Effector CD8-positive, alpha-beta T cell (primary cell): ENCODE results near the gene GADD45G.
A peak's percentile ranks its signal among the peaks of the same experiment; 100 is the strongest.

Experiments
- DNase-seq: peaks from one replicate; lab custom pipeline; 2025; lab: John Stamatoyannopoulos, UW

GADD45G gene

DNA sequence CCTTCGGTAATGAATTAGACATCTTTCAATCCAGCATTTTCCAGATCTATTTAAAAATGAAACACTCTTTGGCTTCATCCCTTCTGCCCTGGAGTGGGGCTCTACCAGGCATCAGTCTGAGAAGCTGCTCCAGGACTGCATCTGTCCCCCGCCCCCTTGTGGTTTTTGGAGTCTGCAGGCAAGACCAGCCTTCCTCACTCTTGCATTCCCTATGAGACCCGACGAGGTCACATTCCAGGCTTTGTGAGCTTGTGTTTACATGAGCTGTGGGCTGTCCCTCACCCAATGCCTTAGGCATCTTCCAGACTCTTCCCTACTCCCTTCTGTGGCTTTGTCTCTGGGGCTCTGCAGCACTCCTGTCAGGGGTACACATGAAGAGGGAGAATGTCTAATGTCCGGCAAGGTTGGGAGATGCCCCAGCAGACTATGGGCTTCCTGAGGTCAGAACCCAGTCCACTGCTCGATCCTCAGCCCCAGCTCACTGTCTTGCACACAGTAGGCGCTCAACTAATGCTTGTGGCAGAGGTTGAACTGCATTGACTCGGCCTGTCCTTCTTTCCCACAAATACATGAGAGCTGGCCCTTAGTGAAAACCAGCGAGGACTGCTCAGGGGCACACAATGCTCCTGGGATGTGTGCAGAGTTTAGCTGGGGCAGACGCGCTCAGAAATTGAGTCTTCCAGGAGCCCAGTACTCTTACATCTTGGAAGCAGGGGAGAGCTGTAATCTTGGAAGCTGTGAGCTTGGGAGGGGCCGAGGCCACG is 11.7 kb upstream of the GADD45G start:
- no peak for DNase-seq

DNA sequence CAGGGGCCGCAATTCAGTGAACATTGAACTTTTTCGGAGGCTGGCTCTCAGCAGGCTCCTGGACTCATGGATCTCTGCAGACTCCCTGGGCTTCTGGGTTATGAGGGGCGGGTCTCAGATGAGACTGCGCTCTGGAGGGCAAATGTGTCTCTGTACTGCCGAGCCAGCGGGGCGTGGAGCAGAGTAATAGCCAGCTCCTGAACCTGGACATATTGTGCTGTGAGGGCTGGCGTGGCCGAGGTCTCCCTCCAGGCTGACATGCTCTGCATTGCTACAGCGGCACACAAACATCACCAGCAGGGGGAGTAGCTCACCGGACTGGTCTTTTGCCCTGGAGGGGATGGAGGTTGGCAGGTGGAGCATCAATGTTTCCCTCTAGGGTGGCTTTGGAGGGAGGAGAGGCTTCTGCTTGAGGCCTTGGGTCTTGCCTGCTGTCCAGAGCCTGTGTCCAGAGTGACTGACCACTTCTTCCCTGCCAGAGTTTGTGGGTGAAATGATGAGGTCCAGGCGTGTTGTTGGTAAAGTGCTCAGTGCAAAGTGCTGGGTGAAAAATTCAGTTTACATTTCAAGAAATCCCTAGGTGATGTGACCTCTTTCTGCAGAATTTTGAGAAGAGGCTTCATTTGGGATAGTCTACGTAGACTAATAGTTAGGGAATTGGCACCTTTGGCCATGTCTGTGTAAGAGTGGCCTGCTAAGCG is 10.9 kb upstream of the GADD45G start:
- DNase-seq, result peak; percentile 35

DNA sequence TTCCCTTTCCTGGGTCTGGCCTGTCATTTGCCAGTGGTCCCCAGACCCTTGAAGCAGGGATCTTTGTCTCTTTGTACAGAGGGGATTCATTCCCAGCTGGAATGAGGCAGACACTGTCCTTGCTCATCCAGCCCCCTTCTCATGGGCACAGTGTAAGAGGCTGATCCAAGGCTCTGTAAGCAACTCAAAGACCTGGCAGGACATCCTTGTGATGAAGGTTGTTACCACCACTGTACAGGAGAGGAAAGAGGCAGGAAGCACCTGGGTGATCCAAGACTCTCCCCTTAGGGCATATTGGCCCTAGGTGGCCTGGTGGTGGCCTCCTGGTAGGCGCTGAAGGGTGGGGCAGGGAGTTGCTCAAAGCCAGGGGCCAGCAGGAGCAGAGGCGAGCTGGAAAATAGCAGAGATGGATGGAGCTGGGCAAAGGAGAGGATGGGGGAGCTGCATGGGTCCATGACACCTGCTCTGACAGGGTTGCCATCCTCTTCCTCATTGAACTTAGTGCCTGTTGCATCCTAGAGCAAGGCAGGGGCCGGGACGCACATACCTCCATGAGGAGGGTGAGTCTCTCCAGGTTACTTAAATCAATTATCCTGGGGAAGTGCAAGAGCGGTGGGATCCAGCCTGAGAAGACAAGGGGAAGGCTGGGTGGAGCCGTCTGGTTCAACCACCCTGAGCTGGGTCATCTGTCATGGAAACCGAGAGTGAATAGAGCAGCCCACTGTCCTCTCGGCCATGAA is 9.8 kb upstream of the GADD45G start:
- no peak for DNase-seq

DNA sequence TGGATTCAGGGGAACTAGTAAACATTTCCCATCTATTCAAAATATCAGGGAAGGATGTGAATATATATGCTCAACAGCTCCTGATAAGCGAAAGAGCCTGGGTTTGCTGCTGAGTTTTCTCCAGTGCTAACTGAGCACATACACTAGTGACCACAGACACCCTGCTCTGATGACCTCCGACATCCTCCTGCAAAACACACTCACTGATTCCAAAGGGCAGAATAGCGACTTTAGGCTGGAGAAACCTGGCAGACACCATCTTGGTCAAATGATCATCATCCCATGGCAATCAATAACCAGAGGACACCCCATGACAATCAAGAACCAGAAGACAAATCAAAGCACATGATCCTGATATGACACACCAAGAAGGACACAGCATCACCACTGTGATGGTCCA is 9.2 kb upstream of the GADD45G start:
- DNase-seq, result no peak

DNA sequence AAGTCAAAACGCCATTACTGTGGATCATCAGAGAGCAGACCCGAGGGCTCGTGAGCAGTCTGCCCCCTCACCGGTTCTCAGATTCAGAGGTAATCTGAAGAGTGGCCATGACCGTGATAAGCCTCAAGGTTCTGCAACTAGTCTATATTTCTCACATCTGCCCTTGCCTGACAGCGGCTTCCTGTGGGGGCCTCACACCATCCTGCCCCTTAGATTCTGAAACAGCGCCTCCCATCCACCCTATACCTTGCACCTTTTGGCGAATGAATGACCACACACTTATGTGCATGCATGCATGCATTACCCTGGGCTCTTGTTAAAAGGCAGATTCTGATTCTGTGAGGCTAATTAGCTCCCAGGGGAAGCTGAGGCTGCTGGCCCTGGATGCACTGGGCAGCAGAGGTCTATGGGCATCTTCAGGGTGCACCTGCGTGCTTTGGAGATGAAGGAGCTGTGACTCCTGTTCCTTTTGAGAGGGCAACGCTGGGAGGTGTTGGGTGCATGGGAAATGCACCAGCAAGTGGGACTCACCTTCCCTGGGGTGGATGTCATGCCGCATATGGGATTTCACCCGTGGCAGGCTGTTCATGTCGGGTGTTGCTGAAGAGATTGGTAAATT is 7.8 kb upstream of the GADD45G start:
- DNase-seq, result no peak

DNA sequence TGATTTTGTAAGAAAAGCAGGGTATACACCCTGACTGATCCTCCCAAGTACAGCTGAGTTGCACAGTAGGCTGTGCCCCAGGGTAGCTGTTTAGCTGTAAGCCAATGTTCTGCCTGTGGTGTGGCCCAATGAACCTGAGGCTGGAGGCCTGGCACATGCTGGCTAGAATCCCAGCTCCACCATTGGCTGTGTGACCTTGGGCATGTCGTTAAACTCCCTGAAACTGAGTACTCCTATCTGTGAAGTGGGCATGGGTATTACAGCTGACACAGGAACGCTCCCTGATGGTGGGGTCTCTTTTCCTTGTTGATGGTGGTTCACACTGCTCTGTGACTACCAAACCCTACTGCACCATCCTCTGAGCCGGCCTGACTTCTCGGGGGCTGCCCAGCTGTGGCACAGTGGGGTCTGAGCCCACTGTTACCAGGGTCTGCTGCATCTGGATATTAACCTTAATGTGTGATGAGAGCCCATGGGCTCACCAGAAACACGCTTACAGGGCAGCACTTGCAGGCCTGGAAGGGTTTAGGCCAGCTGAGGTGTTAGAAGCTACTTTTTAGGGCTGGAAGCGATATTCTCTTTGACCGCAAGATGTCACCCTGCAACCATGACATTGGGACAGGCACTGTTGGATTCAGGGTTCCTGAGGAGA is 7.0 kb upstream of the GADD45G start:
- peak; percentile 22 for DNase-seq

DNA sequence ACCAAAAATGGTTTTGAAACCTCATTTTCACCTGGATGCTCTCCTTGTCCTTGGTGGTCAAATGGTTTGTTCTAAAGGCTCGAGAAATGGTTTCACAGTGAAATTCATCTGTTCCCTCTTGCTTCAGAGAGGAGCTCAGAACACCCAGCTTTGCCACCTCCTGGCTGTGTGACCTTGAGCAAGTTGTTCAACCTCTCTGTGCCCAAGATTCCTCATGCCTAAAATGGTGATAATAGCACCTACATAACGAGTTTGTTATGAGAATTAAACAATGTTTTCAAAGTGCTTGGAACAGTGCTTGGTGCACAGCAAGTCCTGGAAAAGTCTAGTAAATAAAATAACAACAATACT is 6.5 kb upstream of the GADD45G start:
- DNase-seq, result no peak

DNA sequence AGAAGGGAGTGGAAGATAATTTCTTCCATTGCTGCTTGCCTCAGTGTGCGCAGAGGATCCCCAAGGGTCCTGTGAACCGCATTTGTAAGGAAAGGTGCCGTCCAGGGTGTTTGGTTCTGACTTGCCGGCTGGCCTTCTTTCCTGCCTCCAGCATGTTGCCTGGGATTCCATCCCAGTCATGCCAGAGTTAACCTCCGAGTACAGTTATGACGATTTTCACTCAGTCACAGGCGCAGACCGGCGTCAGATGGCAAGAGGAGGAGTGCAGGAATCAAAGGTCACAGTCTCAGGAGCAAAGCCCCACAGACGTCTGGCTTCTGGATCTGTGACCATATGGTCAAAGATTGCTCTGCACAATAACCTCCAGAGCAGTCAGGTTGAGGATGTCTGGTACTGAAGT is 5.9 kb upstream of the GADD45G start:
- DNase-seq, result no peak

DNA sequence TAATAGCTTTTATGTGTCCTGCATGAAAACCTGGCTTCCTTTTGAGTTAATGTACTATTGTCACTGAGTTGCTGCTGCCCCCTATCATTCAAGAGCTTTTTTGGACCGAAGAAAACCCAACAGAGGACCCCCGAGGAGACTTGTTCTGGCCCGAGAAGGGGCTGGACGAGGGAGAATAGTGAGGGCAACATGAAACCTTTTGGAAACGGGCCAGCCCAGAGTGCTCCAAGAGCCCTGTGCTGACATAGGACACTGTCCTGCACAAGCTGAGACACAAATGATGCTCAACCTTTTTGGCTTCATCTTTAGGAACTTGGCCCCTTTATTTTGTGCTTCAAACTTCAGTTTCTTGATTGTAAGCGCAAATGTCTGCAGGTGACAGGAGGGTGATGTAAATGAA is 4.0 kb upstream of the GADD45G start:
- DNase-seq, result no peak

DNA sequence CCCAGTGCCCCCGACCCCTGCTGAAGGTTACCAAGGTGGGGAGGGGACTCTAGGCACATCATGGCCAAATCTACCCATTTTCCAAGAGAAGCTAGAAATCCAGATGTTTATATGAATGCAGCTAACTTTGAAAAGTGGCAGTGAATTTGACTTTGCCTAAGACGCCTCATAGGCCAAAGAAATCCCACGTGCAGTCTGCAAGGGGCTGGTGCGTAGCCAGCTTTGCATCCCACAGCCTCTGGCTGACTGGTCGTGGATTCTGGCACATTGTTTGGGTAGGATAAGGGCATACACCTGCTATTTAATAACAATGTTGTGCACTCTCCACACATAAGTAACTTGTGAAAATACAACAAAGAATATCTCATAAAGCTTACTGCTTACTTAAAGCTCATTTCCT is 3.5 kb upstream of the GADD45G start:
- DNase-seq, result no peak

DNA sequence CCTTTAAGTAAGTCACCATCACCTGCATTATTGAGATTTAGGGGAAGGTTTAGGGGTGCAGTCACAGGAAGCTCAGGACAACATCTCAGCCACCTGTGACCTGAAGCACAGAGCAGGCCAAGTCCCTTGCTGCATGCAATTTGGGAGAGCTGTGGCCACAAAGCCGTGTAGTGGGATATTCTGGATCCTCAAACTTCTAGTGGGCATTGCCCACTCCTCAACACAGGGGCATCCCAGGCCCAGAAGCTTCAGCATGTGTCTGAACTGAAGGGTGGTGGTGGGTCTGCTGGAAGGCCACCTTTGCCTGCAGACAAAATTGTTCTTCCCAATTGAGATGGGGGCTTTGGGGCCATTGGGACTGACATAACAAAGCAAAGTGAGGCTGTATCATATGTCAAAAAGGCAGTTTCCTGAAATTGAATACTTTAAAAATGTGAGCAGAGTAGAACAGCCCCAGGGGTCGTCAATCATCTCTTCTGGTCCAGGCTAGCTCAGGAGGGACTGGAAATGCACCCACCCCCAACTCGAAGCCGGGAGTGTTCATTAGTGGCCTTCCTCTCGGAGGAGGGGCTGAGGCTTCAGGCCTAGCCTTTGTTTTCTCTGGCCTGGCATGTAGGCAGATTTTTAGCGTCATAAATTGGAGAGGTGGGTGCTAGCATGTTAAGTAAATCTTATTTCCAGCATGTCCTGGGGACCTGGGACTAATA is 2.8 kb upstream of the GADD45G start:
- no peak for DNase-seq

DNA sequence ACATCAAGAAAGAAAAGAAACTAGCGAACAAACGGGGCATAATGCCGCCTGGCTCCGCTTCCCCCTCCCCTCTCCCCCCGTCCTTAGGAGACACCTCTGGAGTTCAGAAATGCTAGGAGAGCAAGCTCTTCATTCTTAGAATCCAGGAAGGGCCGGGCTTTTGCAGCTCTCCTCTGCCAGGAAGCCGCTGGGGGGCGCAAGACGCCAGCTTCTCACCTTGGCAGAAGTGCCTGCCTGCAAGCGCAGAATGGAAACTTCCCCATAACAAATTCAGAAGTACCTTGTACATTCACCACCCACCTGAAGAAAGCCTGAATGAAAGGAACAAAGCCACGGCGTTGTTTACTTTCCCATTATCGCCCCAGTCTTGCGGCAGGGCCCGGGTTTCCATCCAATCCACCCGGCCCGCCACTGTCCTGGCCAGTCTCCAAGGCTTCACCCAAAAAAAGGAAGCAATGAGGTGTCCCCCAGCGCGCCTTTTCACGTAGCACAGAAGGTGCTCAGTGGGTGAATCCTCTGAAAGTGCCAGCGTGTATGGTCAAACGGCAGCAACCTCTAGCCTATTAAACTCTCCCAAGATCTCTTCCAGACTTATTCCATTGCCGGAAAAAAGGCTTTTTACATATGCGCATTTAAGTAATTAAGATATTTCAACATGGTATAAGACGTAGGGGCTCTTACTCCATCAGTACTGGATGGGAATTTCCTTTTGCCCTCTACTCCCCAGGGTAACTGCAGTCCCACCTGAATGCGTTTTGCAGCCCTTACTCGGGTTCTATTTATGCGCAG is 1.6 kb upstream of the GADD45G start:
- DNase-seq, result peak; percentile 76

DNA sequence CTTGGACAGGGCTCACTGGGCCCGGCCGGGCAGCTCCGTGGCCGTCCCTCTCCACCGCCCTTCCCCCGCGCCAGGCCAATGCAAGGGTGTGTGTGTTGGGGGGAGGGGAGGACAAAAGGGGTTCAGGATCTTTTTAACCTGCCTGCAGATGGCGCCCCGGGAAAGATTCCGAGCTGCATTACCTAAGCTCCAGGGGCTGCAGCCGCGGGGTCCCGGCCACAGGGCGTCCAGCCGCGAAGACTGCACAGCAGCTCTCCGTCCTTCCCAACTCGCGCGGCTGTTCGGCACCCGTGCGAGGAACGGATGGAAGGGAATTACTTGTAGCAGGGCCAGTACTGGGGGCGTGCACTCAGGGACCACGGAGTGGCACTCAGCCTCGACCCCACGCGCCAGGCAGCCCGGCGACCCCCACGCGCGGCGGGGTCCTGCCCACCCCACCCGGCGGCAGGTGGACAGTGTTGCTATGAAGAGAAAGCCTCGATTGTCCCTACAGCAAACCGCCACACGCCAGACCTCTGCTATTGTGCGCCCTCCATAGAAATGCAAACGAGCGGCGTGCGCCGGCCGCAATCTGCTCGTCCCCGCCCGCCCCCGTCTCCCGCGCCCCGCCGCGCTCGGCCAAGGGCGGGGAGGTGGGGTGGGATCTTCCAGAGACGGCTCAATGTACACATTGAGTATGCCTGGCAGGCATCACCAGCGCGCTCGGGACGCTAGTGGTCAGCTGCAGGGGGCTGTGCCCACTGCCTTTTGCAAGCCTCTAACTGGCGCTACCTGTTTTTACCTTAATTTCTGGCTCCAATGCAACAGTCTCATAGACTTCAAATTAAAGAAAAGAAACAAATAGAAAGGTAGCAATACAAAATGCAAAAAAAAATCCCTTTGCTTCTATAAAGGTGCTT is 796 bp upstream of the GADD45G start:
- peak; percentile 8 for DNase-seq

DNA sequence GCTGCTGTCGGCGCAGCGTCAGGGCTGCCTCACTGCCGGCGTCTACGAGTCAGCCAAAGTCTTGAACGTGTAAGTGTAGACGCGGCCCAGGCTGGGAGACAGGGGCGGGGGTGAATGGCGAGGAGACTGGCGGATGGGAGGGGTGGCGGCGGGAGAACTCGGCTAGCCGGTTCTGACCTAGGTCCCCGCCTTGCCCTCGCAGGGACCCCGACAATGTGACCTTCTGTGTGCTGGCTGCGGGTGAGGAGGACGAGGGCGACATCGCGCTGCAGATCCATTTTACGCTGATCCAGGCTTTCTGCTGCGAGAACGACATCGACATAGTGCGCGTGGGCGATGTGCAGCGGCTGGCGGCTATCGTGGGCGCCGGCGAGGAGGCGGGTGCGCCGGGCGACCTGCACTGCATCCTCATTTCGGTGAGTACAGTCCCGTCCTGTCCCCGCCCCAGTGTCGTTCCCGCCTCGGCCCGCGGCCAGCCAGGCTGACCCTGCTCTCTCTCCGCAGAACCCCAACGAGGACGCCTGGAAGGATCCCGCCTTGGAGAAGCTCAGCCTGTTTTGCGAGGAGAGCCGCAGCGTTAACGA is 745 bp downstream of the GADD45G start:
- DNase-seq, result peak; percentile 16

DNA sequence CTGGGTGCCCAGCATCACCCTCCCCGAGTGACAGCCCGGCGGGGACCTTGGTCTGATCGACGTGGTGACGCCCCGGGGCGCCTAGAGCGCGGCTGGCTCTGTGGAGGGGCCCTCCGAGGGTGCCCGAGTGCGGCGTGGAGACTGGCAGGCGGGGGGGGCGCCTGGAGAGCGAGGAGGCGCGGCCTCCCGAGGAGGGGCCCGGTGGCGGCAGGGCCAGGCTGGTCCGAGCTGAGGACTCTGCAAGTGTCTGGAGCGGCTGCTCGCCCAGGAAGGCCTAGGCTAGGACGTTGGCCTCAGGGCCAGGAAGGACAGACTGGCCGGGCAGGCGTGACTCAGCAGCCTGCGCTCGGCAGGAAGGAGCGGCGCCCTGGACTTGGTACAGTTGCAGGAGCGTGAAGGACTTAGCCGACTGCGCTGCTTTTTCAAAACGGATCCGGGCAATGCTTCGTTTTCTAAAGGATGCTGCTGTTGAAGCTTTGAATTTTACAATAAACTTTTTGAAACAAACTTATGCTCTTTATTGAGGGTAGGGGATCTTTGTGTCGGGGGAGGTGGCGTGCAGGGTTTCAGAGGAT is 1.3 kb downstream of the GADD45G start:
- no peak for DNase-seq

DNA sequence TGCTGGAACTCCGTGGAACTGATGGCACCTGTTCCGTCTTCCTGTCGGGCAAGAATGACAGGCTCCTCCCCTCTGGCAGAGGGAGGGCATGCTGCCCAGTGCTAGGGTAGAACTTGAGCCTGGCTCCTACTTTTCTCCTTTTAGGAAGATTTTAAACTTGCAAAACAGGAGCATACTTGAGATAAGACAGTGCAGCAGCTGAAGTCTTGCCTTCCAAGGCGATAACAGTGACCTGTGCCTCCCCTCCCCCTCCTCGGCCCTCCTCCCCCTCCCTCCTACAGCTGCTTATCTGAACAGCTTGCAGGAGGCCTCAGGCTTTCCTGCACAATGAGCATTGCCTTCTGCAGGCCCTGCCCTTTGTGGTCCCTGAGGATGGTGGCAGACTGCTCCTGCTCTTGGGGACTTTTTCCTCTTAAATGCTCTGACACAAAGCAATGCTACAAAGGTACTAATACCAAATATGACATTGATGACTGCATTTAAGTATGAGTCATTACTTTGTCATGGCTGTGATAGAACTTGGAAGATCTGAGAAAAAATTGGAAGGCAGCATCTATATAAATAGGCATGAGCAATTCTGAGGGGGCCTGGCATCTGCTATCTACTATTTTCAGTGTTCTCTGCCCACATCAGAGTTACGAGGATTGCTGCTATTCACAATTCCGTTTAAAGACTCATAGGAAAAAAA is 2.0 kb downstream of the GADD45G start:
- DNase-seq, result no peak

DNA sequence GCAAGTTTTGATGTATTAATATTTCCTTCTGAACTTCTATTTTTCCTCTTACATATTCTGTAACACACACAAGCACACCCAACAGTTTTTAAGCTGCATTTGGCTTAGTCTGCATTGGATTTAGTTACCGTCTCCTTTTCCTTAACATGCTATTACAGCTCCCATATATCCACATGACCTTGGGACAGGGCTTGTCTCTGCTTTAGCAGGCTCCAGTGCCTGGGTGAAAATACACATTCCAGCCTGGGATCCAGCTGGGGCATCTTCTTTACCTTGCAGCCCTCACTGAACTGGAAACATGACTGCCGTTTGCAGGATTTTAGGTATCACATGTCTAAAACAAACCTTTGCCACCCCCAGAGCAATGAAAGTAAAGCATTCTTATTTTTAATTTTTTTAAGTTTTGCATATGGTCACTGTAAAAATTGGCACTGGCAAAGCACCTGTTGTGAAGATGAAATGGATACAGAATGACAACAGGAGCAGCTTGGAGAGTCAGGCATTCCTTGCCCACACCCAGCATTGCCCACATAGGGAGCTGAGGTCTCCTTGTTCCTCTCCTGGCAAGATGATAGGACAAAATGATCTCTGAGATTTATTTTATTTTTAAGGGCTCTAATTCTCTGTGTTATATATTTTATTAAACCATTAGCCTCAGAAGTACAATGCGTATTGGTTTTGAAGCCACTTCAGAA is 4.0 kb downstream of the GADD45G start:
- DNase-seq, result no peak
